H1 (cell line): ENCODE data around the gene TMEM30A.

ENCODE experiments used
- CBX5 ChIP-seq: fragments of 300-800, 300-1000 bp; sonication (generic); IDR thresholded peaks from 2 replicates; pipeline ENCODE4 v1.7.1; 2016; ENCODE audit warnings: antibody characterized with exemption, low read length, low read depth
- CHD2 ChIP-seq: IDR thresholded peaks from 2 replicates; pipeline ENCODE4 v1.6.1; 2012; ENCODE audit warnings: low read length, improper control_type of control experiment
- GTF2F1 ChIP-seq: IDR thresholded peaks from 2 replicates; pipeline ENCODE4 v1.6.1; 2012; ENCODE audit warnings: low read depth, low read length, improper control_type of control experiment, borderline replicate concordance
- POLR2A ChIP-seq, 2 experiments: IDR thresholded peaks; 1 replicate in 1 of 2; 2 replicates in 1 of 2; pipeline ENCODE4 v1.6.1; 2011; ENCODE audit warnings: low read depth in 2 of 2, low read length in 2 of 2, mild to moderate bottlenecking in 2 of 2; ENCODE audit errors: control extremely low read depth in 1 of 2
- POU5F1 ChIP-seq: IDR thresholded peaks from 2 replicates; pipeline ENCODE4 v1.6.1; 2011; ENCODE audit warnings: low read depth, mild to moderate bottlenecking, low read length, moderate library complexity
- RAD21 ChIP-seq, 2 experiments: IDR thresholded peaks in 1 of 2; conservative IDR thresholded peaks in 1 of 2; 2 replicates each; pipeline ENCODE4 v1.6.1; 2011; ENCODE audit warnings: low read depth in 2 of 2, low read length in 2 of 2, improper control_type of control experiment in 1 of 2, inconsistent platforms in 1 of 2, mild to moderate bottlenecking in 1 of 2, moderate library complexity in 1 of 2
- SP2 ChIP-seq: IDR thresholded peaks from 2 replicates; pipeline ENCODE4 v1.6.1; 2012; ENCODE audit warnings: mild to moderate bottlenecking, low read length, inconsistent platforms
- TAF7 ChIP-seq: optimal IDR thresholded peaks from 2 replicates; pipeline ENCODE3; 2011; ENCODE audit warnings: low read depth, mild to moderate bottlenecking, inconsistent platforms, low read length, moderate library complexity, borderline replicate concordance
- YY1 ChIP-seq: IDR thresholded peaks from 2 replicates; pipeline ENCODE4 v1.6.1; 2011; ENCODE audit warnings: low read depth, mild to moderate bottlenecking, low read length
- TF ChIP-seq, protein P1 (sequence below), 3 experiments: IDR thresholded peaks; 1 replicate in 2 of 3; 2 replicates in 1 of 3; pipeline versions ENCODE4 v1.5.1 to v1.6.1; 2011; ENCODE audit warnings: low read length in 3 of 3, mild to moderate bottlenecking in 3 of 3, inconsistent platforms in 2 of 3, low read depth in 1 of 3, moderate library complexity in 1 of 3; ENCODE audit not compliant: insufficient read depth in 1 of 3; ENCODE audit errors: control extremely low read depth in 1 of 3
- TF ChIP-seq, protein P2 (sequence below): IDR thresholded peaks from 2 replicates; pipeline ENCODE4 v1.6.1; 2012; ENCODE audit warnings: inconsistent platforms
- TF ChIP-seq, protein P3 (sequence below): IDR thresholded peaks from 2 replicates; pipeline ENCODE4 v1.6.1; 2011; ENCODE audit warnings: low read depth, mild to moderate bottlenecking, low read length; ENCODE audit not compliant: insufficient read depth

DNA sequence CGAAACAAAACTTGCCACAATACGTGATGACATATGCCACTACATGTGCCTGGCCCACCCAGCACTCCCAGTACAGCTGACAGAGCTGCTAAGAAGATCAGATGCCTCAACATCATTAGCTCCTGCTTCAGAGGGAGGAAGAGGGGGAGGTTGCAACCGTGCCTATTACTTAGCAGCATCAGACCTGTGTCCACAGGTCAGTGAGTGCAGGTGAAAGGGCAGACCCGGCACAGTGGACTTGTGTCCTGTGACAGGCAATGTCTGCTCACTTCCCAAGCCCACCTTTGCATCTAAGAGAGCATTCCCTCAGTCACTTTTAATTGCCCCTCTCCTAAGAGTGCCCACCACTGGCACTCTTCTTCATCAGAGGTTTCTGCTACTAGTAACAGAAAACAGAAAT, 69.3 kb downstream of the TMEM30A start:
- TF ChIP-seq CHD2 = no peak
- no peak for TF ChIP-seq POLR2A (IDR thresholded peaks at IDR 0.05; ENCODE audit: control extremely low read depth in 1 of 2, low read depth in 2 of 2, low read length in 2 of 2)
- TF ChIP-seq, protein P1, sequence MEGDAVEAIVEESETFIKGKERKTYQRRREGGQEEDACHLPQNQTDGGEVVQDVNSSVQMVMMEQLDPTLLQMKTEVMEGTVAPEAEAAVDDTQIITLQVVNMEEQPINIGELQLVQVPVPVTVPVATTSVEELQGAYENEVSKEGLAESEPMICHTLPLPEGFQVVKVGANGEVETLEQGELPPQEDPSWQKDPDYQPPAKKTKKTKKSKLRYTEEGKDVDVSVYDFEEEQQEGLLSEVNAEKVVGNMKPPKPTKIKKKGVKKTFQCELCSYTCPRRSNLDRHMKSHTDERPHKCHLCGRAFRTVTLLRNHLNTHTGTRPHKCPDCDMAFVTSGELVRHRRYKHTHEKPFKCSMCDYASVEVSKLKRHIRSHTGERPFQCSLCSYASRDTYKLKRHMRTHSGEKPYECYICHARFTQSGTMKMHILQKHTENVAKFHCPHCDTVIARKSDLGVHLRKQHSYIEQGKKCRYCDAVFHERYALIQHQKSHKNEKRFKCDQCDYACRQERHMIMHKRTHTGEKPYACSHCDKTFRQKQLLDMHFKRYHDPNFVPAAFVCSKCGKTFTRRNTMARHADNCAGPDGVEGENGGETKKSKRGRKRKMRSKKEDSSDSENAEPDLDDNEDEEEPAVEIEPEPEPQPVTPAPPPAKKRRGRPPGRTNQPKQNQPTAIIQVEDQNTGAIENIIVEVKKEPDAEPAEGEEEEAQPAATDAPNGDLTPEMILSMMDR (IDR thresholded peaks at IDR 0.05; ENCODE audit: control extremely low read depth in 1 of 3, insufficient read depth in 1 of 3, low read depth in 1 of 3, low read length in 3 of 3) = no peak
- TF ChIP-seq CBX5 = no peak
- TF ChIP-seq, protein P2, sequence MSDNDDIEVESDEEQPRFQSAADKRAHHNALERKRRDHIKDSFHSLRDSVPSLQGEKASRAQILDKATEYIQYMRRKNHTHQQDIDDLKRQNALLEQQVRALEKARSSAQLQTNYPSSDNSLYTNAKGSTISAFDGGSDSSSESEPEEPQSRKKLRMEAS = no peak
- TF ChIP-seq TAF7 = no peak
- no peak for TF ChIP-seq SP2
- TF ChIP-seq, protein P3, sequence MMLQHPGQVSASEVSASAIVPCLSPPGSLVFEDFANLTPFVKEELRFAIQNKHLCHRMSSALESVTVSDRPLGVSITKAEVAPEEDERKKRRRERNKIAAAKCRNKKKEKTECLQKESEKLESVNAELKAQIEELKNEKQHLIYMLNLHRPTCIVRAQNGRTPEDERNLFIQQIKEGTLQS = no peak
- no peak for TF ChIP-seq YY1
- no peak for TF ChIP-seq GTF2F1
- no peak for TF ChIP-seq RAD21 (IDR thresholded peaks at IDR 0.05 in 1 of 2, conservative IDR thresholded peaks at IDR 0.05 in 1 of 2; ENCODE audit: low read depth in 2 of 2, low read length in 2 of 2)
- no peak for TF ChIP-seq POU5F1
